ENCODE measurements around the gene DNAI2.
"Not testable (repeated sequence)": the region's sequence is repeated elsewhere in the genome, so short reads cannot be mapped to it uniquely, and the experiment has no call there.

Gene DNAI2

GRCh38 chr17:74245145-74245831 is 28.7 kb upstream of the DNAI2 start:
- DNase-seq, result no peak

- DNase-seq, result no peak
These were observed 28.2 kb upstream of the DNAI2 start for GRCh38 chr17:74245871-74246270.

GRCh38 chr17:74249590-74250270 is 24.3 kb upstream of the DNAI2 start:
- DNase-seq, result no peak

GRCh38 chr17:74250324-74250995 is 23.6 kb upstream of the DNAI2 start:
- no peak for DNase-seq

GRCh38 chr17:74251051-74251450 is 23.0 kb upstream of the DNAI2 start:
- no peak for DNase-seq

- DNase-seq, result no peak
These were observed 22.5 kb upstream of the DNAI2 start for GRCh38 chr17:74251569-74251968.

- no peak for DNase-seq
These were observed 21.8 kb upstream of the DNAI2 start for GRCh38 chr17:74252211-74252610.

- no peak for DNase-seq
These were observed 21.0 kb upstream of the DNAI2 start for GRCh38 chr17:74253036-74253435.

- DNase-seq, result no peak
These were observed 16.7 kb upstream of the DNAI2 start for GRCh38 chr17:74257311-74257710.

GRCh38 chr17:74259667-74260524 is 14.1 kb upstream of the DNAI2 start:
- DNase-seq, result no peak

GRCh38 chr17:74260525-74260850 is 13.5 kb upstream of the DNAI2 start:
- no peak for DNase-seq

GRCh38 chr17:74262601-74263000 is 11.4 kb upstream of the DNAI2 start:
- DNase-seq, result peak; percentile 39

- DNase-seq, result not testable (repeated sequence)
These were observed 7.0 kb upstream of the DNAI2 start for GRCh38 chr17:74267054-74267453.

GRCh38 chr17:74267579-74267978 is 6.5 kb upstream of the DNAI2 start:
- DNase-seq, result no peak

GRCh38 chr17:74267987-74268499 is 6.0 kb upstream of the DNAI2 start:
- DNase-seq, result no peak

- no peak for DNase-seq
These were observed 5.5 kb upstream of the DNAI2 start for GRCh38 chr17:74268558-74268957.

- no peak for DNase-seq
These were observed 3.7 kb upstream of the DNAI2 start for GRCh38 chr17:74270333-74270732.

GRCh38 chr17:74271281-74271680 is 2.8 kb upstream of the DNAI2 start:
- DNase-seq, result peak; percentile 15

- DNase-seq, result no peak
These were observed 2.0 kb upstream of the DNAI2 start for GRCh38 chr17:74271901-74272561.

GRCh38 chr17:74272731-74273201 is 1.3 kb upstream of the DNAI2 start:
- DNase-seq, result peak; percentile 85

GRCh38 chr17:74274709-74275340 is 791 bp downstream of the DNAI2 start:
- DNase-seq, result no peak

- DNase-seq, result no peak
These were observed 2.0 kb downstream of the DNAI2 start for GRCh38 chr17:74276051-74276476.

Data from NCI-H82 (cell line).